ENCODE results near the gene CHEK2. TPM values are rescaled to one million over a fixed set of nuclear protein-coding genes. Genes with fewer than 3 reads are reported as not detected.
"Not testable (repeated sequence)": the region's sequence is repeated elsewhere in the genome, so short reads cannot be mapped to it uniquely, and the experiment has no call there.

Gene CHEK2
- total RNA-seq, 2 donors from 2014 or later, result 15.6 to 18.6 TPM

DNA sequence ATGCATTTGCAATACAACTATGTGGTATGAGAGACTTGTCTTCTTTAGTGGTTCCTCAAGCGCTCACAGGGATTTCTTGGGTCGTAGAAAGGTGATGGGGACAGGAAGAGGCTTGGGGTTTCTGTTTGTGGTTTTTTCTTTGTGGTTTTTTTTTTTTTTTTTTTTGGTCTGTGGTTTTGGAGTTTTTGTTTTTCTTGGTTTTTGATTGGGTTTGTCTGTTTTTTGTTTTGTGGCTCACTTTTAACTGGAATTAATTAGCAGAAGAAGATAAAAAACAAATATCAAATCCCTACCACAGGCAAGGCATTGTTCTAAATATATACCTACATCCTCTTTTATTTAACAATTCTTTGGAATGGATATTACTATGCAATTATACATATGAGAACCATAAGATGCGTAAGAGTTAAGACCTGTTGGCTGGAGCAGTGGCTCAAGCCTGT is 67.5 kb downstream of the CHEK2 start:
- Histone ChIP-seq H3K4me3 (no peak overlapping the region), H3K4me1 (replicated peaks) (no peaks in the 10 kb centered on the region), H3K27me3 (replicated peaks; ENCODE audit: insufficient read depth) (no peaks in the 10 kb centered on the region), H3K9me3 (no peaks in the 10 kb centered on the region), H3K36me3 (no peaks in the 10 kb centered on the region), H3K27ac (no peak overlapping the region)
- intact Hi-C loops (cut with DNase I), result no loop called here
- WGBS, result 68% methylated on average over 3 of the region's 3 CpGs
- no peak for DNase-seq (ENCODE audit: low spot score)
- TF ChIP-seq POLR2AphosphoS5 (IDR thresholded peaks at IDR 0.05), result no peak
- no peak for TF ChIP-seq POLR2A (IDR thresholded peaks at IDR 0.05)
- TF ChIP-seq, protein P1, sequence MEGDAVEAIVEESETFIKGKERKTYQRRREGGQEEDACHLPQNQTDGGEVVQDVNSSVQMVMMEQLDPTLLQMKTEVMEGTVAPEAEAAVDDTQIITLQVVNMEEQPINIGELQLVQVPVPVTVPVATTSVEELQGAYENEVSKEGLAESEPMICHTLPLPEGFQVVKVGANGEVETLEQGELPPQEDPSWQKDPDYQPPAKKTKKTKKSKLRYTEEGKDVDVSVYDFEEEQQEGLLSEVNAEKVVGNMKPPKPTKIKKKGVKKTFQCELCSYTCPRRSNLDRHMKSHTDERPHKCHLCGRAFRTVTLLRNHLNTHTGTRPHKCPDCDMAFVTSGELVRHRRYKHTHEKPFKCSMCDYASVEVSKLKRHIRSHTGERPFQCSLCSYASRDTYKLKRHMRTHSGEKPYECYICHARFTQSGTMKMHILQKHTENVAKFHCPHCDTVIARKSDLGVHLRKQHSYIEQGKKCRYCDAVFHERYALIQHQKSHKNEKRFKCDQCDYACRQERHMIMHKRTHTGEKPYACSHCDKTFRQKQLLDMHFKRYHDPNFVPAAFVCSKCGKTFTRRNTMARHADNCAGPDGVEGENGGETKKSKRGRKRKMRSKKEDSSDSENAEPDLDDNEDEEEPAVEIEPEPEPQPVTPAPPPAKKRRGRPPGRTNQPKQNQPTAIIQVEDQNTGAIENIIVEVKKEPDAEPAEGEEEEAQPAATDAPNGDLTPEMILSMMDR (IDR thresholded peaks at IDR 0.05), result no peak

DNA sequence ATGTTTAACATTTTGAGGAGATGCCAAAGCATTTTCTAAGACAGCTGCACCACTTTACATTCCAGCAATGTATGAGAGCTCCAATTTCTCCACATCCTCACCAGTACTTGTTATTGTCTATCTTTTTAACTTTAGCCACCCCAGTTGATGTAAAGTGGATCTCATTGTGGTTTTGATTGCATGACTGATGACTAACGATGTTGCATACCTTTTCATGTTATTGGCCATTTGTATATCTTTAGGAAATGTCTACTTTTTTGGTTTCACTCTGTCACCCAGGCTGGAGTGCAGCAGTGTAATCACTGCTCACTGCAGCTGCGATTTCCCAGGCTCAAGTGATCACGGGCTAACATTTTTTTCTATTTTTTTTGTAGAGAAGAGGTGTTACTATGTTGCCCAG is 70.9 kb downstream of the CHEK2 start:
- intact Hi-C loops (cut with DNase I), result no loop called here
- no peak overlapping the region for H3K27ac ChIP-seq
- no peak overlapping the region for H3K4me3 ChIP-seq
- no peaks in the 10 kb centered on the region for H3K36me3 ChIP-seq
- H3K9me3 ChIP-seq, result no peaks in the 10 kb centered on the region
- no peaks in the 10 kb centered on the region for H3K4me1 ChIP-seq (replicated peaks)
- no peaks in the 10 kb centered on the region for H3K27me3 ChIP-seq (replicated peaks; ENCODE audit: insufficient read depth)
- 93% methylated on average over 3 of the region's 3 CpGs for WGBS
- TF ChIP-seq, protein P1 (IDR thresholded peaks at IDR 0.05), result no peak
- TF ChIP-seq POLR2A (IDR thresholded peaks at IDR 0.05), result no peak
- no peak for DNase-seq (ENCODE audit: low spot score)

DNA sequence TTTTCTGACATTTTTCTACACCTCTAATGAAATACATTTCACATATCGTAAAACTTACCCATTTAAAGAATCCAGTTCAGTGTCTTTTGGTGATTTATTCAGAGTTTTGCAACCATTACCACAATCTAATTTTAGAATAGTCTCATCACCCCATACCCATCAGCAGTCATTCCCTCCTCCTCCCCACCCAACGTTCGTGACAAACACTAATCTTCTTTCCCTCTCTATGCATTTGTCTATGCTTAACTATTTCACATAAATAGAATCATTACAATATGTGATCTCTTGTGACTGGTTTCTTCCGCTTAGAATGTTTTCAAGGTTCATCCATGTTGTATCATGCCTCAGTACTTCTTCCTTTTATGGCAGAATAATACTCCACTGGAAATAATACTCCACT is 71.5 kb downstream of the CHEK2 start:
- 86% methylated on average over 4 of the region's 4 CpGs for WGBS
- TF ChIP-seq POLR2A (IDR thresholded peaks at IDR 0.05), result no peak
- Histone ChIP-seq H3K27me3 (replicated peaks; ENCODE audit: insufficient read depth) (no peaks in the 10 kb centered on the region), H3K4me1 (replicated peaks) (no peaks in the 10 kb centered on the region), H3K36me3 (no peaks in the 10 kb centered on the region), H3K27ac (no peak overlapping the region), H3K9me3 (no peaks in the 10 kb centered on the region), H3K4me3 (no peak overlapping the region)
- intact Hi-C loops (cut with DNase I), result no loop called here
- no peak for DNase-seq (ENCODE audit: low spot score)

DNA sequence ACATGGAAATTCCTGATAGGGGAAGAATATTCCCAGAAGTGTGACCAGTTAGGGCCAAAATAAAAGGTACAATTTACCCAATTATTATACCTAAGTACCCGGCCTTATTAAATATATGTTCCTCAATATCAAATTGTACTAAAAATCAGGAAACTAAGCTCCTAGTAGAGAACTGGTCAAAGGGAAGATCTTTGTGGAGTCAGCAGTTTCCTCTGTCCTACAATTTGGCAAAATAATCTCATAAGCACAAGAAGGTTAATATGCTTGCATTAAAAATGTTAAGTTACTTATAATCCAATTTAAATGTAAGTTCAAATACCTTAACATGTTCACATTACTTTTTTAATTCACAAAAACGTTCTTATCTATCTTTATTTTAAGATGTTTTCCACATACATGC is 72.2 kb downstream of the CHEK2 start:
- TF ChIP-seq POLR2AphosphoS5 (IDR thresholded peaks at IDR 0.05) (no peak), POLR2A (IDR thresholded peaks at IDR 0.05) (no peak)
- TF ChIP-seq, protein P1 (IDR thresholded peaks at IDR 0.05), result no peak
- Histone ChIP-seq H3K27me3 (replicated peaks; ENCODE audit: insufficient read depth) (no peaks in the 10 kb centered on the region), H3K4me1 (replicated peaks) (no peaks in the 10 kb centered on the region), H3K9me3 (no peaks in the 10 kb centered on the region), H3K4me3 (no peak overlapping the region), H3K36me3 (no peaks in the 10 kb centered on the region), H3K27ac (no peak overlapping the region)
- intact Hi-C loops (cut with DNase I), result no loop called here
- DNase-seq (ENCODE audit: low spot score), result no peak
- WGBS, result 72% methylated on average over 2 of the region's 2 CpGs

DNA sequence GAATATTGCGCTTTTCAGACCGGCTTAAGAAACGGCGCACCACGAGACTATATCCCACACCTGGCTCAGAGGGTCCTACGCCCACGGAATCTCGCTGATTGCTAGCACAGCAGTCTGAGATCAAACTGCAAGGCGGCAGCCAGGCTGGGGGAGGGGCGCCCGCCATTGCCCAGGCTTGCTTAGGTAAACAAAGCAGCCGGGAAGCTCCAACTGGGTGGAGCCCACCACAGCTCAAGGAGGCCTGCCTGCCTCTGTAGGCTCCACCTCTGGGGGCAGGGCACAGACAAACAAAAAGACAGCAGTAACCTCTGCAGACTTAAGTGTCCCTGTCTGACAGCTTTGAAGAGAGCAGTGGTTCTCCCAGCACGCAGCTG is 78.1 kb downstream of the CHEK2 start:
- no CpG with 5 or more reads among the region's 13 CpGs for WGBS
- H3K9me3 ChIP-seq; H3K4me3 ChIP-seq; H3K27ac ChIP-seq; intact Hi-C loops (cut with DNase I); H3K36me3 ChIP-seq; H3K4me1 ChIP-seq (replicated peaks); H3K27me3 ChIP-seq (replicated peaks; ENCODE audit: insufficient read depth); DNase-seq (ENCODE audit: low spot score): not testable (repeated sequence)

DNA sequence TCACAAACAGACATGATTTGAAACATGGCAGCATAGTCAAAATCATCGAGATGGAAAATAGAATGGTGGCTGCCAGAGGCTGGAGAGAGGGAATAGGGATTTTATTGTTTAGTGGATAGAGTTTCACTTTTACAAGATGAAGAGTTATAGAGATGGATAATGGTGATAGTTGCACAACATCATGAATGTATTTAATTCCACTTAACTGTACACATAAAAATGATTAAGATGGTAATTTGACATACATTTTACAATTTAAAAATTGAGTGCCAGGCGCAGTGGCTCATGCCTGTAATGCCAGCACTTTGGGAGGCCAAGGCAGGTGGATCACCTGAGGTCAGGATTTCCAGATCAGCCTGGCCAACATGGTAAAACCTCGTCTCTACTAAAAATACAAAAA is 83.2 kb downstream of the CHEK2 start:
- no peak for TF ChIP-seq POLR2A (IDR thresholded peaks at IDR 0.05)
- TF ChIP-seq POLR2AphosphoS5 (IDR thresholded peaks at IDR 0.05), result no peak
- TF ChIP-seq, protein P1 (IDR thresholded peaks at IDR 0.05), result no peak
- WGBS, result 45% methylated on average over 3 of the region's 3 CpGs
- Histone ChIP-seq H3K27ac (no peak overlapping the region), H3K27me3 (replicated peaks; ENCODE audit: insufficient read depth) (no peaks in the 10 kb centered on the region), H3K4me1 (replicated peaks) (no peaks in the 10 kb centered on the region), H3K4me3 (no peak overlapping the region), H3K9me3 (no peaks in the 10 kb centered on the region), H3K36me3 (no peaks in the 10 kb centered on the region)
- intact Hi-C loops (cut with DNase I), result no loop called here
- DNase-seq (ENCODE audit: low spot score), result no peak

Measured in prostate gland (tissue), 2 donors.